Anterior cingulate cortex (tissue), 58 donors: ENCODE data around the gene HNRNPCL1.
"Not testable (repeated sequence)": the region's sequence is repeated elsewhere in the genome, so short reads cannot be mapped to it uniquely, and the experiment has no call there.

Experiments
- DNase-seq, 58 donors: peaks; one replicate each; lab custom pipeline; 2025; lab: John Stamatoyannopoulos, UW

The HNRNPCL1 gene

GRCh38 chr1:12848620-12849019 is at the start of gene HNRNPCL1:
HNRNPCL1 (minus strand) TSS chr1:12848720; CDS start chr1:12848289, 431 bp downstream.
- not testable (repeated sequence) for DNase-seq

- DNase-seq = not testable (repeated sequence)
Measured at GRCh38 chr1:12898170-12898569, 49.6 kb upstream of the HNRNPCL1 start, which contains the start of gene PRAMEF10. PRAMEF10 (minus strand) TSS chr1:12898270; CDS start chr1:12895847, 2,423 bp downstream.

- DNase-seq = not testable (repeated sequence)
Measured at GRCh38 chr1:12886101-12886500, 37.6 kb upstream of the HNRNPCL1 start, which contains the start of gene PRAMEF4. PRAMEF4 (minus strand) TSS chr1:12886201; CDS start chr1:12883394, 2,807 bp downstream.

- DNase-seq = not testable (repeated sequence)
Measured at GRCh38 chr1:12878453-12878852, 29.9 kb upstream of the HNRNPCL1 start.

GRCh38 chr1:12863131-12863880 is 14.8 kb upstream of the HNRNPCL1 start:
- not testable (repeated sequence) for DNase-seq

GRCh38 chr1:12856786-12857185 is 8.3 kb upstream of the HNRNPCL1 start, which contains the start of gene PRAMEF2:
PRAMEF2 (plus strand) TSS chr1:12857086; CDS start chr1:12859010, 1,924 bp downstream.
- DNase-seq = not testable (repeated sequence)

- DNase-seq = no peak
Measured at GRCh38 chr1:12851779-12852178, 3.3 kb upstream of the HNRNPCL1 start.

- DNase-seq = not testable (repeated sequence)
Measured at GRCh38 chr1:12833251-12833650, 15.3 kb downstream of the HNRNPCL1 start.

GRCh38 chr1:12831310-12831709 is 17.2 kb downstream of the HNRNPCL1 start, which contains the start of gene PRAMEF11:
PRAMEF11 (minus strand) TSS chr1:12831410; CDS start chr1:12828789, 2,621 bp downstream.
- DNase-seq = not testable (repeated sequence)

- DNase-seq = not testable (repeated sequence)
Measured at GRCh38 chr1:12819061-12819460, 29.5 kb downstream of the HNRNPCL1 start.

GRCh38 chr1:12811409-12811784 is 37.1 kb downstream of the HNRNPCL1 start:
- no peak for DNase-seq

GRCh38 chr1:12810691-12811408 is 37.7 kb downstream of the HNRNPCL1 start:
- no peak for DNase-seq

GRCh38 chr1:12809933-12810332 is 38.6 kb downstream of the HNRNPCL1 start:
- DNase-seq = no peak

- DNase-seq = no peak
Measured at GRCh38 chr1:12799730-12800129, 48.8 kb downstream of the HNRNPCL1 start.

- DNase-seq = no peak
Measured at GRCh38 chr1:12798911-12799310, 49.6 kb downstream of the HNRNPCL1 start.
